HCT116 (cell line): ENCODE data around the gene CDK14. TPM values are rescaled to one million over a fixed set of nuclear protein-coding genes. Genes with fewer than 3 reads are reported as not detected.

Experiments used
- ATAC-seq: fragments of 200-7000 bp; cut with Tn5 transposase; 2 replicates; pipeline ENCODE4 v1.9.1; 2020; ENCODE audit warnings: mild to moderate bottlenecking, moderate library complexity
- BruUV-seq: library from RNA; stranded (reverse); fragments of 400-500 nt; replicated peaks from 2 replicates; lab custom pipeline; 2021; lab: Mats Ljungman, UMichigan
- CTCF ChIA-PET: fragments of 300-600 bp; sonication (Branson Sonifier 250); formaldehyde crosslinking; loops from one replicate; lab custom pipeline; 2021; ENCODE audit warnings: antibody characterized with exemption; lab: Charles Lee
- POLR2A ChIA-PET: fragments of 300-600, 350-600 bp; sonication (Branson Sonifier 250); formaldehyde crosslinking; loops from one replicate; lab custom pipeline; 2021; ENCODE audit warnings: antibody characterized with exemption; lab: Charles Lee
- RAD21 ChIA-PET, 2 experiments: fragments of 300-600 bp; sonication (Branson Sonifier 250); formaldehyde crosslinking; loops; one replicate each; lab custom pipeline; 2023; ENCODE audit warnings: low total read pairs in 2 of 2; ENCODE audit not compliant: uncharacterized antibody in 2 of 2, unreplicated experiment in 2 of 2, low non-redundant PET in 1 of 2; lab: Charles Lee
- DNase-seq: peaks from one replicate; pipeline ENCODE4 v3.0.0-alpha.2; 2010; ENCODE audit warnings: low read depth, low spot score
- H2AFZ ChIP-seq: fragments of 200-600 bp; shearing (Covaris generic), sonication (generic); 2 replicates; pipeline ENCODE4 v1.6.1; 2017; ENCODE audit warnings: low read depth, mixed run types, mixed read lengths, antibody characterized with exemption, low read length; ENCODE audit not compliant: poor library complexity, severe bottlenecking
- H3K27ac ChIP-seq: 2 replicates; pipeline ENCODE4 v1.5.1; 2012; ENCODE audit warnings: low read depth, low read length
- H3K27me3 ChIP-seq: fragments of 200-600 bp; sonication (generic); 2 replicates; pipeline ENCODE4 v1.6.1; 2016; ENCODE audit warnings: mixed run types, low read length, mixed read lengths; ENCODE audit not compliant: insufficient read depth
- H3K36me3 ChIP-seq, 2 experiments: fragments of 200-500 bp in 1 of 2; fragments of 200-600 bp in 1 of 2; sonication (Bioruptor generic) in 1 of 2; sonication (generic) in 1 of 2; 2 replicates each; pipeline versions ENCODE4 v1.5.1 to v1.6.1; 2014 to 2016; ENCODE audit warnings: low read length in 2 of 2, inconsistent platforms in 1 of 2, mixed read lengths in 1 of 2, mixed run types in 1 of 2; ENCODE audit not compliant: insufficient read depth in 2 of 2, control insufficient read depth in 1 of 2
- H3K4me1 ChIP-seq, 2 experiments: fragments of 200-600 bp in 1 of 2; sonication (generic) in 1 of 2; 2 replicates each; pipeline versions ENCODE4 v1.5.1 to v1.6.1; 2012 to 2017; ENCODE audit warnings: low read length in 2 of 2, inconsistent platforms in 1 of 2, mild to moderate bottlenecking in 1 of 2, mixed read lengths in 1 of 2, mixed run types in 1 of 2, moderate library complexity in 1 of 2; ENCODE audit not compliant: insufficient read depth in 2 of 2, control insufficient read depth in 1 of 2
- H3K4me2 ChIP-seq: fragments of 200-600 bp; sonication (generic); 2 replicates; pipeline ENCODE4 v1.6.1; 2017; ENCODE audit warnings: mixed run types, low read length, mixed read lengths
- H3K4me3 ChIP-seq, 2 experiments: fragments of 200-600 bp in 1 of 2; sonication (generic) in 1 of 2; replicated peaks in 1 of 2; 2 replicates each; pipeline ENCODE4 v1.5.1; 2011 to 2016; ENCODE audit warnings: low read length in 2 of 2, control low read depth in 1 of 2, low read depth in 1 of 2, mild to moderate bottlenecking in 1 of 2, mixed read lengths in 1 of 2, mixed run types in 1 of 2
- H3K79me2 ChIP-seq: fragments of 200-600 bp; sonication (generic); 2 replicates; pipeline ENCODE4 v1.6.1; 2017; ENCODE audit warnings: mild to moderate bottlenecking, mixed run types, low read length, moderate library complexity, mixed read lengths; ENCODE audit not compliant: insufficient read depth
- H3K9ac ChIP-seq: fragments of 200-600 bp; sonication (generic); 2 replicates; pipeline ENCODE4 v1.6.1; 2016; ENCODE audit warnings: low read length, mixed read lengths
- H3K9me2 ChIP-seq: fragments of 200-600 bp; sonication (generic), shearing (Covaris generic); 2 replicates; pipeline ENCODE4 v1.6.1; 2017; ENCODE audit warnings: mixed run types, mild to moderate bottlenecking, moderate library complexity; ENCODE audit not compliant: insufficient read depth
- H3K9me3 ChIP-seq, 2 experiments: fragments of 200-500 bp in 1 of 2; fragments of 200-600 bp in 1 of 2; sonication (Bioruptor generic) in 1 of 2; sonication (generic) in 1 of 2; 2 replicates each; pipeline ENCODE4 v1.6.1; 2014 to 2017; ENCODE audit warnings: low read length in 2 of 2, mixed read lengths in 2 of 2, inconsistent platforms in 1 of 2, low read depth in 1 of 2, mild to moderate bottlenecking in 1 of 2, mixed run types in 1 of 2, moderate library complexity in 1 of 2; ENCODE audit not compliant: control insufficient read depth in 1 of 2, insufficient read depth in 1 of 2
- H4K20me1 ChIP-seq: fragments of 200-600 bp; sonication (generic), shearing (Covaris generic); 2 replicates; pipeline ENCODE4 v1.6.1; 2017; ENCODE audit warnings: mixed run types, mild to moderate bottlenecking, moderate library complexity; ENCODE audit not compliant: insufficient read depth
- ATF3 ChIP-seq: IDR thresholded peaks from 2 replicates; pipeline ENCODE4 v1.6.1; 2012
- CBX3 ChIP-seq: IDR thresholded peaks from 2 replicates; pipeline ENCODE4 v1.6.1; 2012; ENCODE audit warnings: low read depth
- CEBPB ChIP-seq: IDR thresholded peaks from 2 replicates; pipeline ENCODE4 v1.6.1; 2012; ENCODE audit warnings: low read depth
- EGR1 ChIP-seq: IDR thresholded peaks from 2 replicates; pipeline ENCODE4 v1.6.1; 2012; ENCODE audit warnings: low read depth
- ELF1 ChIP-seq: IDR thresholded peaks from 2 replicates; pipeline ENCODE4 v1.6.1; 2012; ENCODE audit warnings: low read depth, borderline replicate concordance
- EZH2phosphoT487 ChIP-seq: fragments of 200-600 bp; IDR thresholded peaks from 2 replicates; pipeline ENCODE4 v1.6.1; 2018; ENCODE audit warnings: antibody characterized with exemption, borderline replicate concordance
- JUND ChIP-seq: IDR thresholded peaks from 2 replicates; pipeline ENCODE4 v1.6.1; 2012
- MAX ChIP-seq: IDR thresholded peaks from 2 replicates; pipeline ENCODE4 v1.6.1; 2012
- POLR2A ChIP-seq: IDR thresholded peaks from 2 replicates; pipeline ENCODE4 v1.7.0; 2011; ENCODE audit warnings: borderline replicate concordance; ENCODE audit not compliant: insufficient read depth, insufficient read length; ENCODE audit errors: extremely low read depth
- POLR2AphosphoS5 ChIP-seq: IDR thresholded peaks from 2 replicates; pipeline ENCODE4 v1.6.1; 2011; ENCODE audit warnings: mild to moderate bottlenecking, low read depth, low read length, moderate library complexity
- RAD21 ChIP-seq: IDR thresholded peaks from 2 replicates; pipeline ENCODE4 v1.6.1; 2012; ENCODE audit warnings: low read depth, mild to moderate bottlenecking
- REST ChIP-seq: IDR thresholded peaks from 2 replicates; pipeline ENCODE4 v1.6.1; 2012; ENCODE audit warnings: low read depth
- SIN3A ChIP-seq: IDR thresholded peaks from 2 replicates; pipeline ENCODE4 v1.6.1; 2012; ENCODE audit warnings: low read depth
- SP1 ChIP-seq: IDR thresholded peaks from 2 replicates; pipeline ENCODE4 v1.6.1; 2012; ENCODE audit warnings: low read depth
- SRF ChIP-seq: IDR thresholded peaks from 2 replicates; pipeline ENCODE4 v1.6.1; 2012; ENCODE audit warnings: low read depth
- TCF7L2 ChIP-seq: IDR thresholded peaks from 2 replicates; pipeline ENCODE4 v1.7.0; 2011; ENCODE audit warnings: borderline replicate concordance, inconsistent platforms; ENCODE audit not compliant: insufficient read depth, insufficient read length; ENCODE audit errors: extremely low read depth
- YY1 ChIP-seq: IDR thresholded peaks from 2 replicates; pipeline ENCODE4 v1.6.1; 2011; ENCODE audit warnings: low read length, low read depth, moderate library complexity, mild to moderate bottlenecking; ENCODE audit not compliant: insufficient replicate concordance; ENCODE audit errors: extremely low read depth
- ZBTB33 ChIP-seq: IDR thresholded peaks from 2 replicates; pipeline ENCODE4 v1.6.1; 2011; ENCODE audit warnings: mild to moderate bottlenecking, low read length, moderate library complexity; ENCODE audit not compliant: insufficient replicate concordance; ENCODE audit errors: extremely low read depth
- intact Hi-C: fragments of 100-400 bp; cut with micrococcal nuclease; formaldehyde crosslinking; loops from 2 replicates; pipeline ENCODE4 v1.10.0; 2022
- total RNA-seq: library from RNA; stranded (reverse); gene quantifications from one replicate; pipeline ENCODE4 v1.2.1, GENCODE V29; 2021; ENCODE audit not compliant: unreplicated experiment

CDK14 gene
- total RNA-seq, 1 experiment from 2014 or later, result 10.2 TPM

GRCh38 chr7:90817846-90818245 lies 221.7 kb downstream of the CDK14 start:
- intact Hi-C loops, result no loop called here
- H3K9ac ChIP-seq, result no peak overlapping the region
- H3K79me2 ChIP-seq, result no peaks in the 10 kb centered on the region
- no peak overlapping the region for H3K4me2 ChIP-seq
- H3K27ac ChIP-seq, result no peak overlapping the region
- H3K36me3 ChIP-seq, result no peaks in the 10 kb centered on the region
- no peaks in the 10 kb centered on the region for H3K9me3 ChIP-seq
- POLR2A ChIA-PET, result no interaction called here
- H3K9me2 ChIP-seq, result no peaks in the 10 kb centered on the region
- TF ChIP-seq EZH2phosphoT487 (no peak), REST (no peak), SRF (no peak), SIN3A (no peak), YY1 (no peak), JUND (no peak), POLR2AphosphoS5 (no peak), CEBPB (no peak), ATF3 (no peak), ELF1 (no peak), CBX3 (no peak), TCF7L2 (no peak), ZBTB33 (no peak), POLR2A (no peak), EGR1 (no peak), SP1 (no peak), MAX (no peak), RAD21 (no peak)
- no peaks in the 10 kb centered on the region for H4K20me1 ChIP-seq
- ATAC-seq (no peak), DNase-seq (no peak)
- BruUV-seq, result no TSS peak
- H2AFZ ChIP-seq, result no peak overlapping the region
- CTCF ChIA-PET, result no interaction called here
- H3K27me3 ChIP-seq, result no peaks in the 10 kb centered on the region
- H3K4me1 ChIP-seq, result peaks cover 6 to 13% of the 10 kb centered on the region in 2 experiments; a peak in 3 of 4 replicates
- RAD21 ChIA-PET, result no interaction called here
- H3K4me3 ChIP-seq, result no peak overlapping the region
